Body of pancreas (tissue), 4 donors: ENCODE results near the gene RAB6A.

Experiments used
- POLR2A ChIP-seq, 3 donors: fragments of 450-650 bp; IDR thresholded peaks; one replicate each; pipeline ENCODE4 v1.6.1; 2016; ENCODE audit warnings: antibody characterized with exemption in 3 of 3, mild to moderate bottlenecking in 2 of 3
- TF ChIP-seq, protein P1 (sequence below), 7 experiments: fragments of 450-650 bp in 4 of 7; fragments of 200-600 bp in 3 of 7; sonication (generic) in 3 of 7; IDR thresholded peaks; one replicate each; pipeline ENCODE4 v1.5.1; 2016 to 2019; ENCODE audit warnings: antibody characterized with exemption in 7 of 7

DNA sequence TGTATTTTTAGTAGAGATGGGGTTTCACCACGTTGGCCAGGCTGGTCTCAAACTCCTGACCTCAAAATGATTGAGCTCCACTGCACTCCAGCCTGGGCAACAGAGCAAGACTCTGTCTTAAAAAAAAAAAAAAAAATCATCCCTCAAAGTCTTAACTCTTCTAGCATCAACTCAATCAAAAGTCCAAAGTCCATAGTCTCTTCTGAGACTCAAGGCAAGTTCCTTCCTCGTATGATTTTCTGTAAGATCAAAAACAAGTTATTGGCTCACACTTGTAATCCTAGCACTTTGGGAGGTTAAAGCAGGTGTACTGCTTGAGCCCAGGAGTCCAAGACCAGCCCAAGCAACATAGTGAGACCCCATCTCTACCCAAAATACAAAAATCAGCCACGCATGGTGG is 90.1 kb downstream of the RAB6A start:
- TF ChIP-seq, protein P1, sequence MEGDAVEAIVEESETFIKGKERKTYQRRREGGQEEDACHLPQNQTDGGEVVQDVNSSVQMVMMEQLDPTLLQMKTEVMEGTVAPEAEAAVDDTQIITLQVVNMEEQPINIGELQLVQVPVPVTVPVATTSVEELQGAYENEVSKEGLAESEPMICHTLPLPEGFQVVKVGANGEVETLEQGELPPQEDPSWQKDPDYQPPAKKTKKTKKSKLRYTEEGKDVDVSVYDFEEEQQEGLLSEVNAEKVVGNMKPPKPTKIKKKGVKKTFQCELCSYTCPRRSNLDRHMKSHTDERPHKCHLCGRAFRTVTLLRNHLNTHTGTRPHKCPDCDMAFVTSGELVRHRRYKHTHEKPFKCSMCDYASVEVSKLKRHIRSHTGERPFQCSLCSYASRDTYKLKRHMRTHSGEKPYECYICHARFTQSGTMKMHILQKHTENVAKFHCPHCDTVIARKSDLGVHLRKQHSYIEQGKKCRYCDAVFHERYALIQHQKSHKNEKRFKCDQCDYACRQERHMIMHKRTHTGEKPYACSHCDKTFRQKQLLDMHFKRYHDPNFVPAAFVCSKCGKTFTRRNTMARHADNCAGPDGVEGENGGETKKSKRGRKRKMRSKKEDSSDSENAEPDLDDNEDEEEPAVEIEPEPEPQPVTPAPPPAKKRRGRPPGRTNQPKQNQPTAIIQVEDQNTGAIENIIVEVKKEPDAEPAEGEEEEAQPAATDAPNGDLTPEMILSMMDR (IDR thresholded peaks at IDR 0.05), result no peak
- TF ChIP-seq POLR2A (IDR thresholded peaks at IDR 0.05), result no peak
